ENCODE data around the gene CCDC116. TPM values are rescaled to one million over a fixed set of nuclear protein-coding genes. Genes with fewer than 3 reads are reported as not detected.
"Not testable (repeated sequence)": the region's sequence is repeated elsewhere in the genome, so short reads cannot be mapped to it uniquely, and the experiment has no call there.

The CCDC116 gene, protein sequence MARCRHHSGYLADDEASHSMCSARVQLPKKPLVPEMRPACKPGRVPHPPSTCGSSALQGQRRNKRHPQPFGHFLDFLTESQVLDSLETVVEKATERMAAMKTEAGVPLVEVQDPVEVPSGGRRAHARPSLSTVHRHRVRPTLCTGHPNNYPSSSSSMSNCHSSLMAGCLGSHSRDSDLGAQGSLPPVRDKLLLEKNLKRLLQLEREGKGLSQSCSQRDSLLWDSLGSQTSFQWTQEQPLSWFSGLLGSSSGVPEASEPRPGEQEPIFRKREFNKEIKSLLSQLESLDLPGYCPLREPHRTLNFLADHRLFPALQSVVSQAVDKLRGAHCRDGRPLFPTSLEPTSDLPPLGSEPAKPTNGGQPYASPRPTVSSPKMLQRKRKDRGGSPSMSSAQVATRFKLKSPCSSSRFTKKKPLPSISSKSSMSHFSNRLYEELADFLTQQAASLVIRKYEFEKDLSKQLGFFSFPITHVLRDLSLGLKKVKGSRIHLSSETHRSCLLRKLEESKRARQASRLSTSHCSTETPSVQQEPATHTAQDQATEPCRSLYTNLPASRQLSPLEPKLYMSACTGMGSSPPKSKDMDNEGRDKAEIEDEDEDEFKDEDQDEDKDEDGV
- polyA plus RNA-seq (ENCODE audit: insufficient read length in 10 of 10): under 1 TPM; 0.19 to 0.71 (median 0.39) TPM
- long read RNA-seq, donor 1: 0 reads
- long read RNA-seq, donor 2: 0 reads
- long read RNA-seq, donor 3: 0 reads
- long read RNA-seq, donor 4: 0 reads
- long read RNA-seq, donor 5: 0 reads
- long read RNA-seq, donor 6: 0 reads
- long read RNA-seq, donor 7: 0 reads
- long read RNA-seq, donor 8: 0 reads
- long read RNA-seq, donor 9: 0 reads

GRCh38 chr22:21632237-21632895 lies at the start of gene CCDC116:
Gene CCDC116 (plus strand): TSS chr22:21632760. CDS start chr22:21633182, 422 bp downstream.
- DNase-seq: no peak

DNA sequence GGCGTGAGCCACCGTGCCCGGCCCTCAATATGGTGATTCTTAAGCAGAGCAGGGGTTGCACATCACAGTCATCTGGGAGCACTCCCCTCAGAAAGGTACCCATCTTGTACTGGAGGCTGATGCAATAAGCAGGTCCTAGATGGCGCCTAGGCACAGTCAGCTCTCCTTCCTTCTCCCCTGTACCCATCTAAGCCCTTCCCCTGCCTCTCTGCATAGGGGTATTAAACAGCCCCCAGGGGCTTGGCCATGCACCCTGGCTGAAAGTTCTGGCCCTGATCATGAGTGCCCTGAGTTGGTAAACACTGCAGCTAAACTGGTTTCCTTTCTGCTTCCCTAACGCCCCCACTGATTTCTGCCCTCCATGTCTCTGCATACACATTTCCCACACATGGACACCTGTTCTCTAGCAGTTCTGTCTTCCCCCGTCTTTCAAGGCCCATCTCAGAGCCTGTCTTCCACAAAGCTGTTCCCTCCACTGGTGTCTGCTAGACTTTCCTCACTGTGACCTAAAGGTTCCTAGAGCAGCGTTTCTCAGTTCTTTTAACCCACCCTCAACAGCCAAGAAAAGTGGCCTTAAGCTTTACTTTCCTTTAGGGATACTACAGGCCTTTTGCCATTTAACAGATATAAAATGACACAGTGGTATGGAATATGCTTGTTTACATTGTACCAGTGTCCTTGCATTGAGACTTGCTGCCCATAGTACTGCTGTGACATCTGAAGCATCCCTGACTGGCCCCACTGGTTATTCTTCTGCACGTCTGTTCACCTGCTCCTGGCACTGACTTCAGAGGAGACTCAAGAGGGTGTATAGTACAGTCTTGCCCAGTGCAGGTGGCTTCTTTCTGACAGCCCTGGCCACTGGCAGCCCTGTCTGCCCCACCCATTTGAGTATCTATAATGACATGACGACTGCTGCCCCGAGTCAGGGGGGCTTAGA lies 49.5 kb upstream of the CCDC116 start:
- DNase-seq: no peak

GRCh38 chr22:21585389-21585788 lies 47.2 kb upstream of the CCDC116 start:
- DNase-seq: no peak

- DNase-seq: peak in 1 of 3 donors; percentile 15
These were observed 44.6 kb upstream of the CCDC116 start for GRCh38 chr22:21587803-21588611.

DNA sequence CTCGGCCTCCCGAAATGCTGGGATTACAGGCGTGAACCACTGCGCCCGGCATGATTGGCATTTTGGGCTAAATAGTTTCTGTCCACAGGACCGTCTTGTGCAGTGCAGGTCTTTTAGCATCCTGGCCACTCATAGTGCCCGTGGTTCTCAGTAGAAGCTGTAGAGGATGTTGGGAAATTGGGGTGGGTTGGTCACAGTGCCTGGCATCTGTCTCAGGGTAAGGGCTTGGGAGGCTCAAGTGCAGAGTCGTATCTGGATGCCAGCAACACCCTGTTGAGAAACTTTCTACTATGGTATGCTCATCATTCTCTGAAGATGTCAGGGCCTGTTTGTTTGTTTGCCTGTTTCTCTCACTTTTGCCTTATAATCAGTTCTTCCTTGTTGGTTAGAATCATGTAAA lies 43.2 kb upstream of the CCDC116 start:
- no peak for DNase-seq

DNA sequence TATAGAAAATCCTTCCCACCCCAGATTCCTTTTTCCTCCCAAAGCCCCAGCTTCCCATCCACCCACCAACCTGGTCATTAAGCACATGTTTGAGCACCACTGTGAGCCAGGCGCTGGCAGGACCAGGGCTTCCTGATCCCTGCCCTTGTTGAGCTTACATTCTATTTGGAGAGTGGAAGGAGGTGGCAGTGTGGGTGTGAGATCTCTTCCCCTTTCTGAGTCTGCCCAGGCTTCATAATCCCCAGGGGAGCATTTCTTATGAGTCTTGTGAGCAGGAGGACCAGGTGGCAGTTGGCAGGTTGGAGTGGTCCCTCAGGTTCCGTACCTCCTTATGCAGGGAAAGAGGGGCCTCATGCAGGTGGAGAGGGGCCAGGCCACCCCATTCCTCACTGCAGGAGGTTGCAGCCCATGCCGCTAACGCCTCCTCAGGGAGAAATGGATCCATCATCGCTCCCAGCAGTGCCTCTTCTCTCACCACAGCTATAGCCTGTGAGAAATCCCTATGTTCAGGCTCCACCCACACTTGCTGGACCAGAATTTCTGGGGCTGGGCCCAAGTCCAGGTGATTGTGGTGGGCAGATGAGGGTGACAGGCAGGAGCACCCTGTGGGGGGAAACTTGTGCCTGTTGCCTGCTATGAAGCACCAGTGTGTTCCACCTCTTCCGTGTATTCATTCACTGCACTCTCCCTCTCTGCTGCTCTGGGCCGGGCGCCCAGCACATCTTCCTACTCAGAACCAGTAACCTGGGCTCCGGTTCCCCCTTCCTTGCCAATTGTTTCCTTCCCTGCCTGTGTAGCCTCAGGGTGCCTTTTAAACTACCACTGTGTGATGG lies 41.5 kb upstream of the CCDC116 start:
- no peak for DNase-seq

GRCh38 chr22:21591695-21592094 lies 40.9 kb upstream of the CCDC116 start:
- no peak for DNase-seq

GRCh38 chr22:21592422-21592821 lies 40.1 kb upstream of the CCDC116 start:
- no peak for DNase-seq

DNA sequence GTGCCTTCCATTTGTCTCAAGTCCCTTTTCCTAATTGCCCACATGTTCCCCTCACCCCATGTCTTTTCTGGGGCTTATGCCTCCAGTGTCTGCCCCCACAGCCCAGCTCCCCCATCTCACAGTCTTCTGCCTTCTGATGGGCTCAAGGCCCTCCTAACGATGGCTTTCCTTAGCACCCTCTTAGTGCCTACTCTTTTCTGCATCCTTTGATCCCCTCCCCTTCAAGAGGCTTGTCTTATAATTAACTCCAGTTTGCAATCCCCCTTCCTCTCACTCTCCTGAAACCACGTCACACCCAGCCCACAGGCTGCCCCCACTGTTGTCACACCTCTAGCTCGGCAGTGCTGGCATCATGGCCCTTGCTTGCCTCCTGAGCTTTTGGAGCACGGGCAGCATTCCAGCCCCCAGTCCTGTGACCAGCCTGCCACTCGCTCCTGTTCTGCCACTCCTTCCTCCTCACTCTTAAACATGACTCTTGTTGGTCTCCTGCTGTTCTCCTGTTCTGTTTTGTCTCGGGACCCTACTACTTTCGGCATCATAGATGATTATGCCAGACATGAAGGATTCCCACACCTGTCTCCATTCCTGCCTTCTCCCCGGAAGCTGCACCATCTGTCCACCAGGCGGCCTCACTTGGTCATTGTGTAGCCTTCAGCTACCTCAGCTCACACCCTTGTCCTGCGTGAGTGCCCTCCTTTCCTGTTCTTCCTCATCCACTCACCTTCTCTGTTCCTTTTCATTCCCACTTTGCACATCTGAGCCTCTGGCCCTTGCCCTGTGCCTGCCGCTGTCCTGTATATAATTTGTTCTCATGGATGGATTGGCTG lies 38.9 kb upstream of the CCDC116 start:
- DNase-seq: no peak

- DNase-seq: no peak
These were observed 37.6 kb upstream of the CCDC116 start for GRCh38 chr22:21594865-21595452.

DNA sequence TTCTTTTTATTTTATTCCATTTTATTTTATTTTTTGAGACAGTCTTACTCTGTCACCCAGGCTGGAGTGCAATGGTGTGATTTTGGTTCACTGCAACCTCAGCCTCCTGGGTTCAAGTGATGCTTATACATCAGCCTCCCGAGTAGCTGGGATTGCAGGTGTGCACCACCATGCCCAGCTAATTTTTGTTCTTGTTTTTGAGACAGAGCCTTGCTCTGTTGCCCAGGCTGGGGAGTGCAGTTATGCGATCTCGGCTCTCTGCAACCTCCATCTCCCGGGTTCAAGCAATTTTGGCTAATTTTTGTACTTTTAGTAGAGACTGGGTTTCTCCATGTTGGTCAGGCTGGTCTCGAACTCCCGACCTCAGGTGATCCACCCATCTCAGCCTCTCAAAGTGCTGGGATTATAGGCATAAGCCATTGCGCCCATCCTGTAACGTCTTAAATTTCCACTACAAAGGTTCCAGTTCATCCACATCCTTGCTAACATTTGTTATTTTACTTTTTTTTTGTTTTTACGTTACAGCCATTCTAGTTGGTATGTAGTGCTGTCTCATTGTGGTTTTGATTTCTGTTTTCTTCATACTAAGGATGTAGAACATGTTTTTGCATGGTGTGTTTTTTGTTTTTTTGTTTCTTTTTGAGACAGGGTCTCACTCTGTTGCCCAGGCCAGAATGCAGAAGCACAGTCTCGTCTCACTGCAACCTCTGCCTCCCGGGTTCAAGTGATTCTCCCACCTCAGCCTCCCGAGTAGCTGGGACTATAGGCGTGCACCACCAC lies 36.0 kb upstream of the CCDC116 start:
- DNase-seq: not testable (repeated sequence)

DNA sequence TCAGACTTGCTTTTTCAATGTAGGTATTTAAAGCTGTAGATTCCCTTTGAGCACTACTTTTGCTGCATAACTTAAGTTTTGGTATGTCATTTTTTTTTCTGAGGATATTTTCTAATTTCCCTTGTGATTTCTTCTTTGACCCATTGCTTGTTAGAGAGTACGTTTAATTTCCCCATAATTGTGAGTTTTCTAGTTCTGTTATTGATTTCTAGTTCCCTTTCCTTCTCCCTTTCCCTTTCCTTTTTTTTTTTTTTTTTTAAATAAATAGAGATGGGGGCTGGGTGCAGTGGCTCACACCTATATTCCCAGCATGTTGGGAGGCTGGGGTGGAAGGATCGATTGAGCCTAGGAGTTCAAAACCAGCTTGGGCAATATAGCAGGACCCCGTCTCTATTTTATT lies 34.3 kb upstream of the CCDC116 start:
- no peak for DNase-seq

GRCh38 chr22:21599053-21599893 lies 33.3 kb upstream of the CCDC116 start:
- DNase-seq: no peak

GRCh38 chr22:21602579-21602978 lies 30.0 kb upstream of the CCDC116 start:
- no peak for DNase-seq

- no peak for DNase-seq
These were observed 28.6 kb upstream of the CCDC116 start for GRCh38 chr22:21603973-21604372.

- no peak for DNase-seq
These were observed 26.5 kb upstream of the CCDC116 start for GRCh38 chr22:21605887-21606564.
